GM18520 (cell line): ENCODE results near the gene DNAJC25.
"Not testable (repeated sequence)": the region's sequence is repeated elsewhere in the genome, so short reads cannot be mapped to it uniquely, and the experiment has no call there.

Experiments used
- ATAC-seq: cut with Tn5 transposase; IDR thresholded peaks from one replicate; pipeline ENCODE4 v1.9.1; 2021; ENCODE audit not compliant: unreplicated experiment

The DNAJC25 gene

DNA sequence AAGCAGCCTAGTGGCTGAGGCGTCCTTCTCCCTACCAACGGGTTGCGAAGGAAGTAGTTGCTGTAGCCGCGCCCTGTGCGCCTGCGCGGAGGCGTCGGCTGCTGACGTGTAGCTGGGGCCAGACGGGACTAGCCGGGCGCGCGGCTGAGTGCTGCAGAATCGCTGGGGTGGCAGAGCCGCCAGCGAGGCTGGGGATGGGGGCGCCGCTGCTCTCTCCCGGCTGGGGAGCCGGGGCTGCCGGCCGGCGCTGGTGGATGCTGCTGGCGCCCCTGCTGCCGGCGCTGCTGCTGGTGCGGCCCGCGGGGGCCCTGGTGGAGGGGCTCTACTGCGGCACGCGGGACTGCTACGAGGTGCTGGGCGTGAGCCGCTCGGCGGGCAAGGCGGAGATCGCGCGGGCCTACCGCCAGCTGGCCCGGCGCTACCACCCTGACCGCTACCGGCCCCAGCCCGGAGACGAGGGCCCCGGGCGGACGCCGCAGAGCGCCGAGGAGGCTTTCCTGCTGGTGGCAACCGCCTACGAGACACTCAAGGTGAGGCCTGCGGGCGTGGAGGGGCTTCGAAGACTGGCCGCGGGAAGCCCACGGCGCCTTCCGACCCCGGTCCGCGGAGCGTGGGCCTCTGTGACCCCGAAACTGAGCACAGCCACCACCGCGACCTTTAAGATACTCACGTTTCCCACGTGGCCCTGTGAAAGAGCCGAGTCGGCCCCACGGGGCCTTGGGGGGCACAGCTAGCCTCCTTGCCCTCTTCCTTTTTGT, at the start of gene DNAJC25:
TSS of gene DNAJC25 (plus strand) at position 121 of the 758 bp plus-strand sequence. CDS start at position 195, 74 bp downstream.
- ATAC-seq, result peak; percentile 95

DNA sequence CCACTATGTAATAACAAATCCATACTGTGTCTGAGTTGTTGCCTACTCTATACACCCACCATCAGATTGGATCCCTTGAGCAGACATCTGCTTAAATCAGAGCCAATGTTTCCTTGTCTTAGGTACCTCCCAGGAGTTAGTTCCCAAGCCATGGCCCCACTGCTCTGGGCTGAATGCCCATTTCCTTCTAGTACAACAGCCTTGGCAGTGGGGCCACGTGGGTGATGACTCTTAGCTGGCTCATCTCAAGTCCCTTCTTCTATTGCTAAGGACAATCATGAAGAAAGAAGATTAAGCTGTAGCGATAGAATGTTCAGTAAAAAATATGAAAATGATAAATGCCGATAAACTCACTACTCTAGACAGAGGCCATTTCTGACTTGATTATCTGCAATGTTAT, 48.2 kb upstream of the DNAJC25 start:
- no peak for ATAC-seq

DNA sequence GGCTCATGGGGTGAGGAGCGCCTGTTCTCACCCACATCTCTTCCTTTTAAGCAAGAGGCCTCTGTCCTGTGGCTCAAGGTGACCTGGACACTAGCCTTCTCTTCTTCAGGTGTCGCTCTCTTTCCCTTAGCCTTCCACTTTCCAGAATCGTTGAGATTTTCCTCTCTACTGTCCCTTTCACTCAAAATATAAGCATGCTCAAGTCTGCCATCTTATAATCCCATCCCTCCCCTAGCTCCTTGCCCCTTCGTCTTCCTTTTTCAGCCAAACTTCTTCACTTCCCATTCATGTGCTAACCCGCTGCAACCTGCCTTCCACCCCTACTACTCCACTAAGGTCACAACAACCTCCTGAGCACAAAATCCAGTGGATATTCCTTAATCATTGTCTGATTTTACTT, 44.8 kb upstream of the DNAJC25 start:
- no peak for ATAC-seq

DNA sequence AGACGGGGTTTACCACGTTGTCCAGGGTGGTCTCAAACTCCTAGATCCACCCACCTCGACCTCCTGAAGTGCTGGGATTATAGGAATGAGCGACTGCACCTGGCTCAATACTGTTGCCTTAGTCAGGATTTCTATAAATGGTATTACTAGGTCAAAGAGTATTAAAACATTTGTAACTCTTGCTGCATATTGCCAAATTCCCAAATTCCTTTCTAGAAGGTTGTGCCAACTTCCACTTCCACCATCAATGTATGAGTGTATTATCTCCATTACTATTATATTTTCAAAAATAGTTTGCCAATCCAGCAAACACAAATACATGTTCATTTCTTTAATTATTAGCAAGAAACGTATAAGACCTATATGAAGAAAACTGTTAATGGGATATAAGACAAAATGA, 42.3 kb upstream of the DNAJC25 start:
- ATAC-seq, result no peak

DNA sequence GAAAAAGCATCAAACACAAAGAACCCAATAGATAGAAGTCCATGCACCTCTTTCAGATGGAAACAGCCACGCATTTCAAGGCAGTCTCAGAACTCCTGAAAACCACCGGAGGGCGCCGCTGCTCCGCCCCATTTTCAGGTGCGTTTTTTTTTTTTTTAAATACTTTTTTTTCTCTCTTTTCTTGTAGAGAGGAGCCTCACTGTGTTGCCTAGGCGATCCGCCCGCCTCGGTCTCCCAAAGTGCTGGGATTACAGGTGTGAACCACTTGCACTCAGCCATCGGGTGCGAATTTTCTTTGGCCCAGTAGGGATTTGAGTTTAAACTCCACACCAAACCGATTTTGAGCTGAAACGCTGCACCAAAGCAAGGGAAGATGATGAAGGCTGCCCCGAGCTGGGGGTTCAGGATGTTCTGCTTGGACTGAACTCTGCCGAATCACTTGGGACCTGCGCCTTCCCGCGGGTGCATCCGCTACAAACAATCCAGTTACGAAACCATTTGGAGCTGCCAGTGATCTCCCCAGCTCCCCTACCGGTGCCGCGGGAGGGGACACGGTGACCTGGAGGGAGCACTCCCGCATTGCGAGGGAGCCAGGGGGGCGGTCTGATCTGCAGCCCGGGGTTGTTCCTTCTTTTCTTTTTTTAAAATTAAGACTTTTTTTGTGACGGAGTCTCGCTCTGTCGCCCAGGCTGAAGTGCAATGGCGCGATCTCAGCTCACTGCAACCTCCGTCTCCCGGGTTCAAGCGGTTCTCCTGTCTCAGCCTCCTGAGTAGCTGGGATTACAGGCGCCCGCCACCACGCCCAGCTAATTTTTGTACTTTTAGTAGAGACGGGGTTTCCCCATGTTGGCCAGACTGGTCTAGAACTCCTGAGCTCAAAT, 33.0 kb upstream of the DNAJC25 start:
- ATAC-seq, result no peak

DNA sequence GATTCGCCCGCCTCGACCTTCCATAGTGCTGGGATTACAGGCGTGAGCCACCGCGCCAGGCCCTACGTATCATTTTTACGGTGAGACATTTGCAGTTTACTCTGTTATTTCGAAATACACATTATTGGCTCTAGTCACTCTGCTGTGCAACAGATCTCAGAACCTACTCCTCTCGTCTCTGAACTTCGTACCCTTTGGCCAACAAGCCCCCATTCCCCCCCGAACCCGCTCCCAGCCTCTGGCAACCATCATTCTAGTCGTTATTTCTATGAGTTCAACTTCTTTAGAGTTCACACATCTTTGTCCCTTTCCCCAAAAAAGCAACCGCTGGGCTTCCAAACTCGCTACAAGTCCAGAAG, 32.4 kb upstream of the DNAJC25 start:
- ATAC-seq, result no peak

DNA sequence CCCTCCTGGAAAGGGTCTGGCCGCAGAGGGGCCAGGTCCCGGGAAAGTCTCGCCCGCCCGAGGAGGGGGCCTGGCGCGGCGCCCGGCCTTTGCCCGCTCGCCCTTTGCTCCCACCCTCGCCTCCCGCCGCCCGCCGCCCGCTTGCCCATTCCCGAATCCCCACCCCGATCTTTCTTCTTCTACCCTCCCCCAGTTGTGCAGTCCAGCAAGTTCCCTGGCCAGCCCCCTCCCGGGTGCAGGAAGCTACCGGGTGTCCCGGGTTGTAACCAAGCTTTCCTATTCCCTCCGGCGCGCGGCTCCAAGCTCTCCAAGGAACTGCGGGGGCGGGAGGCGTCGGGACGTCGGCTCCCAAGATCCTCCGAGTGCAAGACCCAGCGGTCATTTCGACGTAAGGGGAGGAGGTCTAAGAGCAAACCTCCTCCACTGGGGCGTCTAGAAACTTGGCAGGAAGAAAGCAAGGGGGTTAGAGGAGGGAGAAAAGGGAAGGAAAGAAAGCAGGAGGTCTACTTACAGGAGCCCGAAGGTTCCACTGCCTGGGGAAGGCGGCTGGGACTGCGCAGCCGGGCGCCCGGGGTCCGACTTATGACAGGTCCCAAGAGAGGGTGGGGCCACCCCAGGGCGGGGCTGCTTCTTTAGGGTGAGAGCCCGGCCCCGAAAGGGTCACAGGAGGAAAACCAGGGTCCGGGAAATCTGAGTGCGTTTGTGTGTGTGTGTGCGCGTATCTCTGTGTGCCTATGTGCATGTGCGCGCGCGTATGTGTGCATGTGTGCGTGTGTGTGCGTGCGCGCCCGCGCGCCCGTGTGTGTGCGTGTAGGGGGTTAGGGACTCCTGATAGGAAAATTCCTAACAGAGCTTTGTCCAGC, 31.8 kb upstream of the DNAJC25 start, which contains the start of gene PTGR1:
TSS of gene PTGR1 (minus strand) at position 556 of the 863 bp plus-strand sequence. CDS start 2,225 bp downstream, outside the sequence.
- ATAC-seq, result no peak

DNA sequence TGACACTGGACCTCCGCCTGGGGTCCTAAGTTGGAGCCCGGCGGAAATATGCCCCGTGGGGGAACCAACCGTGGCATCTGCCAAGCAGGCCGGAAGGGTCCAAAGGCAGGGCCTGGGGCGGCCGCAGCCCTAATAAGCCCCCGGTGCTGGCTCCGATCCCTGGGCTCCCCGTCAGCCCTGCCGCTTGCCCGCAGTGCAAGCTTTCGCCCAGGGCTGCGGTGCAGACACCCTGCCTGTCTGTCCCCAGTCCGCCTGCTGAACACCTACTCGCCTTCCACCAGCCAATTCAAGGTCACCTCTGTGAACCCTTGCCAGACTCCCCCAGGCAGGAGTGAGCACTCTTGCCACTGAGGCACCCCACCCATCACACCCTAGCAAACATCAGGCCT, 31.2 kb upstream of the DNAJC25 start:
- no peak for ATAC-seq

DNA sequence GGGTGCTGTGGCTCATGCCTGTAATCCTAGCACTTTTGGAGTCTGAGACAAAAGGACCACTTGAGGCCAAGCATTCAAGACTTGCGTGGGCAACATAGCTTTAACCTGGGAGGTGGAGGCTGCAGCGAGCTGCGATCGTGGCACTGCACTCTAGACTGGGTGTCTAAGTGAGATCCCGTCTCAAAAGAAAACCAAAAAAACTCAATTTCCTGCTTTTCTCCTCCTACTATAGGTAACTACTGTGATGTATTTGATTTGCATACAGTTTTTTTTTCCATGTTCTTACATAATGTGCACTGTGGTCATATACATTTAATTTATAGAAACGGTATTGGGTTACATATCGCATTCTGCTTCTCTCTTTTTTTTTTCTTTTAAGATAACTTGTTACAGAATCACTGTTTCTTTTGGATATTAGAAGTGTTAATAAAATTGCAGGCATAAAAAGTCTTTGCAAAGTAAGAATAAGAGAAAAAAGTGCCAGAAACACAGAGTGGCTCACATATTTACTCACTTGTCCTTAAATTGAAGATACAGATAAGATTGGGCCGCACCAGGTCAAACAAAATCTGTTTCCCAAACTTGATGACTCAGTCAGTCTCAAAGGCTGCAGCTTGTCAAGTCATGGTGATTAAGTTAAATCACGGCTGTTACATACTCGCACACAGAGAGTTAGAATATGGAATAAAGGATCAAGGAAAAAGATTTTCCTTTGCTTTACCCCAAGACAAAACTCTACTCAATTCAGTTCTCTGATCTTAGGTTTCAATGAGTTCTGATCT, 29.7 kb upstream of the DNAJC25 start:
- ATAC-seq, result no peak

DNA sequence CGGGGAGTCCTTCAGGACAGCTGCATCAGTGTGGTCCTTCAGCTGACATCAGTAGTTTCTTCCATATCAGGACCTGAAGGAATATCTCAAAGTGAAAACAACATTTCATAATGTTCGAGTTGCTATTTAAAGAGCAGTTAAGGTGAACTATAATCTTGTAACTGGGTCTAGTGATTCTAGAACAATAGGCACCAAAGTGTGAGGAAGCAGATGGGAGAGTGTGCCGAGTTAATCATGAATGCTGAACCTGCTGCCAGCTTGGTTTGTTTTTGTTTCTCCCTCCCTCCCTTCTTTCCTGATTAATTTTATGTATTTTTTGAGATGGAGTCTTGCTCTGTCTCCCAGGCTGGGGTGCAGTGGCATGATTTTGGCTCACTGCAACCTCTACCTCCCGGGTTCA, 28.1 kb upstream of the DNAJC25 start:
- no peak for ATAC-seq

DNA sequence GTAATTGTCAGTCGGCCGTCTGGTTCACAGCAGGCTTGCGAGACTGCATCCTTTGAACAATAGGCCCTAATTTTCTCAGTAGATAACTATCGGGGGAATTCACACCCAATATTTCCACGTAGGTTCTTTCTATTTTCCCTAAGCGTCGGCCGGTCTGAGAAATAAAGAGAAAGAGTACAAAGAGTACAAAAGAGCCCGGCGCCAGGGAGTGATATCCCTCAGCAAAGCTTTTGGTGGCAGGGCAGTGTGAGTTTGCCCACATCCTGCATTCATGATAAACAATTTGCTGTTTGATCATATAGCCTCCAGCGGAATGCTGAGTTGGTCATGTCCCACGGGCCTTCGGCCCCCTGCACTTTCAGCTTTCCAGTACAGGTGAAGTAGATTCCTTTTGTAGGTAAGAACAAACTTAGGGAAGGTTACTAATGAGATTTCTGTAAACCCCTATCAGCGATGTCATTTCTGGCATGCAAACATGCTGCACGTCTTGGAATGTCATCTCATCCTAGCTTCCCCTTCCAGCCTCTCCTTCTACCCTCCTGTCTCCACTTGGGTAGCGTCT, 27.0 kb upstream of the DNAJC25 start:
- no peak for ATAC-seq

DNA sequence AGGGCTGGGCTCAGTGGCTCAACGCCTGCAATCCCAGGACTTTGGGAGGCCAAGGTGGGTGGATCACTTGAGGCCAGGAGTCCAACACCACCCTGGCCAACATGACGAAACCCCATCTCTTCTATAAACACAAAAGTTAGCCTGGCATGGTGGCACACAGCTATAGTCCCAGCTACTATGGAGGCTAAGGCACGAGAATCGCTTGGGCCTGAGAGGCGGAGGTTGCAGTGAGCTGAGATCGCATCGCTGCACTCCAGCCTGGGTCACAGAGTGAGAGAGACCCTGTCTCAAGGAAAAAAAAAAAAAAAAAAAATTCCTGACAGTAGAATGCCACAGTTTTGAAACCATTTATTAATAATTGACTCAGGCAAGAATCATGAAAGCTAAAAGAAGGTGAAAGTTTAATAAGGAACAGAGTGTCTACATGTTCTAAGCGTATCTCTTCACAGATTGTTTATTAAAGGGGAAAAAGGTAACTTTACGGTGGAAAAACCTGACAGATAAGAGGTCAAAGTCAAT, 26.0 kb upstream of the DNAJC25 start:
- ATAC-seq, result no peak

DNA sequence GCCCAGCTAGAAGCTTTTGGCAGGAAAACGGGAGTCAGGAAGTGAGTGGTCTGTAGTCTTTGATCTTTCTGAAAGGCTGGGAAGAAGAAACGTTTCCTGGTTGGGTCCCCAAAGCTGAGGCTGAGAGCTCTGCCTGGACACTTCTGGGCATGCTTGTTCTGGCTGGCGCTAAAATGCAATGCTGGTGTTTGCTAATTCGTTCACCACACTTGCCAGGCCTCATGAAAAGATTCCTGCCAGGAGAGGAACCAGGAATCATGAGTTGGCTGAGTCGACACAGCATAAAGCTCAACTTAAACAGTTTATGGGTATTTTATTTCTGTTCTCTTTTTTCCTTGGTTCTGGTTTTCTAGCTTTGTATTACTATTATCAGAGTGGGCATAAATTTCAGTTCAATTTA, 21.0 kb upstream of the DNAJC25 start:
- no peak for ATAC-seq

DNA sequence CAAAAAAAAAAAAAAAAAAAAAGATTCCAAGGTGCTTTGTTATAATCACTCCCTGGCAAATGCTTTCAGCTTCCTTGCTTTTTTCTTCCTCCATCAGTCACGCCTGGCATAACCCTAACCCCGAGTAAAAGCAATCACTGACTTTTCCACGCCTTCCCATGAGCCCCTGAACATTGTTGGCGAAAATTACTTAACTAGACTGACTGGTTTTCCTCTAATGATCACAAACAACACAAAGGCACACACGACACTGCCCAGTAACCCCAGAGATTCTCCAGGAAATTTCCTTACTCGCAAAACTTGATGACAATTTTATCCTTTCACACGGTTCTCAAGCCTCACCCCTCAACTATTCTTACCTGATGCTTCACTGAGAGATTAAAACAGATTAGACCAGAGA, 20.3 kb upstream of the DNAJC25 start:
- ATAC-seq, result no peak

DNA sequence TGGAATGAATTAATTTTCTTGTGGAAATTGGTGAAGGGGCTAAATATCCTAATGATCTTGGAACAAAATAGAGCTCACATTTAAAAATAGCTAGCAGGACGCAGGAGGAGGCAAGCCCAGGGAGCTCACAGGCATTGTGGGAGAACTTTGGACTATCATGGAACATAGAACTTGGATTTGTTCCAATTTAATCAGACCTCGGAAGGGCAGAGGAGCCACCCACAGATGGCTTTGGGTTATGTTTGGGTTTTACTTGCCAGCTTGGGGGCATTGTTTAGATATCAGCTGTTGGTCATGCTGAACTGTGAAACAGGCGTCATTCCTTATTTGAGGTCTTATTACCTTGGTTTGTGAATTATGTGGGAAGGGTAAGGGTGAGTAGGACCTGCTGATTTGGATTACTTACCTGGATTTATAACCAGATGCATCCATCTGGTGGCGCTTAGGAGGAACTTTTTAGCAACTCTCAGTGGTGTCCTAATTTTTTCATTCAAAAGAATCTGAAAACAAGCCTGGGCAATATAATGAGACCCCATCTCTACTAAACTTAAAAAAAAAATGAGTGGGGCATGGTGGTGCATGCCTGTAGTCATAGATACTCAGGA, 17.6 kb upstream of the DNAJC25 start:
- no peak for ATAC-seq

DNA sequence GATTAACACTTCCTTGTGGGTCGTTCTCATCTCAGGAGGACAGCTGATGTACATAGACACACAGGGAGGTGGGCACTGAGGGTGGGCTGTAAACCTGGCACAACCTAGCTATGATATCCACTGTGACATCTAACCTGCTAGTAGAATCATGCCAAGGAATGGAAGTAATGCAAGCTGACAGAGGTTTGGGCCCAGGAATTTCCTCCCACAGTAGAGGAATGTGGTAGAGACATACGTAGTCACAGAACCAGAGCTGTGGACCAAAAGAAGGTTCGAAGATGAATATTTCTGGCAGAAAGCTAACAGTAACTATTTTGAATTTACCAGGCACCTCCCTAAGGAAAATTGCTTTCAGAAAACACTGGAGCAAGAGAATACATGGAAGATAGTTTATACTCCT, 15.2 kb upstream of the DNAJC25 start:
- ATAC-seq, result no peak

DNA sequence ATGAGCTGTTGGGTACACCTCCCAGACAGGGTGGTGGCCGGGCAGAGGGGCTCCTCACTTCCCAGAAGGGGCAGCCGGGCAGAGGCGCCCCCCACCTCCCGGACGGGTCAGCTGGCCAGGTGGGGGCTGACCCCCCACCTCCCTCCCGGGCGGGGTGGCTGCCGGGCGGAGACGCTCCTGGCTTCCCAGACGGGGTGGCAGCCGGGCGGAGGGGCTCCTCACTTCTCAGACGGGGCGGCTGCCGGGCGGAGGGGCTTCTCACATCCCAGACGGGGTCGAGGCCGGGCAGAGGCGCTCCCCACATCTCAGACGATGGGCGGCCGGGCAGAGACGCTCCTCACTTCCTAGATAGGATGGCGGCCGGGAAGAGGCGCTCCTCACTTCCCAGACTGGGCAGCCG, 13.8 kb upstream of the DNAJC25 start:
- ATAC-seq, result not testable (repeated sequence)

DNA sequence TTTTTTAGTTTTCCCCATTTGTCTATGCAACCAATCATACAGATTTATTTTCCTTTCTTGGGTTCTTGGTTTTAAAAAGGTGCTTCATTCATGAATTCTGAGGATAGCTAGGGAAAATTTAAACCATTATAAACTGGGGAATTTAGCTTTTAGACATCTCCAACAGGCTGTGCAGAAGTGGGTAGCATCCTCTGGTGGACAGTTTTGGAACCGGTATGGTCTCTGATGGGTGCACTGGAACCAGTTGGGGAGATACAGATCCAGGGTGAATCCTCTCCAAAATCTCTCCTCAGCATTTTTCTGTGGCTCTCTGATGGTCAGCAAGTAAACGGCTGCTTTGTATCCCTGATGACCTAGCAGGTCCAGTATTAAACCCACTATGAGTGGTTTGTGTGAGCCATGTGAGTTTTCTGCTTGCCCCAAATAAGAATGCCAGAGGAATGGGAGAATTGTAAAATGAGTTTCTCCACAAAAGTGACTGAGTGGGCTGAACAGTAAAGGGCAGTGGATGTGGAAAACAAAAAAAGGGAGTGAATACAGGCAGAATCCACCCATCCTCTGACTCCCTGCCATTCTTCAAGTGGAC, 9.1 kb upstream of the DNAJC25 start:
- no peak for ATAC-seq

DNA sequence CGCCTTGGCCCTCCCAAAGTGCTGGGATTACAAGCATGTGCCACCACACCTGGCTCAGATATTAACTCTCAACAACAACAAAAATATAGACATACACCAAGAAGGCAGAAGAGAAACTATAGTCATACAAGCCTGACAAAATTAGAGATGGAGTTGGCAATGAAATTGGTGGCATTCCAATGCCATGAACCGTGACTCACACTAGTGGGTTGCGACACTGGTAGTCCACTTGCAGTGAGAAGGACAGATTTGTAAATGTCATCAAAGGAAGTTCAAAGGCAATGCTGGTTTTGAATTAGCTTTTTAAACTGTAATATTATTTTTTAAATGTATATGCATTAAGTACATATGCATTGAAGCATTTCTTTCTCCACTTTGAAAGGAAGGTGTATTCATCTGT, 8.5 kb upstream of the DNAJC25 start:
- no peak for ATAC-seq
